DLD1 (cell line): ENCODE measurements around the gene GLI3.

Source experiments
- in situ Hi-C: cut with HindIII; loops from 2 replicates; pipeline ENCODE4 v1.10.0; 2017; ENCODE audit warnings: low sequenced_read_pairs

Gene GLI3

DNA sequence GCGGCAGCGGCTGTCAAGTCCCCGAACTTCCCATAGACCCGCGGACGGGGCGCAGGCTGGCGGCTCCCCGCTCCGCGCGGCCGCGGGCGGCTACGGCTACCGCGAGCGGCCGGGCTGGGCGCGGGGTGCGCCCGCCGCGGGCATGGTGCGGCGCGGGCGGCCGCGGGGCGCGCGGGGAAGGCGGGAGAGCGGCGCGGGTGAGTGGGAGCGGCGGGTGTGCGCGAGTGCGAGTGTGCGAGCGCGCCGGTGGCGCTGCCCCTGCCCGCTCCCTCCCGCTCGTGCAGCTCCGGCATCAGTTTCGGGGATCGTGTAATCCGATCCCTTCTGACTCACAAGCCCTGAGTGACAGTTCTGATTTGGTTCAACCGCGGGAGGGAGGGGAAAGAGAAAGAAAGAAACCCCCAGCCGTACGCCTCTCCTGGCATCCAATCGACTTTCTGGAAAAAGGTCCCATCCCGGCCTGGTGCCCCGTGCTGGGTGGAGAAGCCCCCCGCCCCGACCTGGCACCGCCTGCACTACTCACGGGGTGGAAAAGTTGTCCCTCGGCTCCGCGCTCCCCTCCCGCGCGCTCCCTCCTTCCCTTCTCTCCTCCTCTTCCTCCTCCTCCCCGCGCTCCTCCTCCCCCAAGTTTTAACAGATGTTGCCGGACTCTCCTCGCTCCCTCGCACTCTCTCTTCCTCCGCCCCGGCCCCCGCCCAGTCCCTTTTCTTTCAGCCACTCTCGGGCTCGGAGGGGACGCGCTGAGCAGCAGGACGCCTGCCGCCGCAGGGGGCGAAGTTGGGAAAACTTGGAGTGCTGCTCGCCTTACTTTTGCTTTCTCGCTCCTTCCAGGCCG lies at the start of gene GLI3:
TSS of gene GLI3 (minus strand) at position 234 of the 835 bp plus-strand sequence. CDS start 13,956 bp downstream, outside the sequence.
- in situ Hi-C loops = no loop called here

DNA sequence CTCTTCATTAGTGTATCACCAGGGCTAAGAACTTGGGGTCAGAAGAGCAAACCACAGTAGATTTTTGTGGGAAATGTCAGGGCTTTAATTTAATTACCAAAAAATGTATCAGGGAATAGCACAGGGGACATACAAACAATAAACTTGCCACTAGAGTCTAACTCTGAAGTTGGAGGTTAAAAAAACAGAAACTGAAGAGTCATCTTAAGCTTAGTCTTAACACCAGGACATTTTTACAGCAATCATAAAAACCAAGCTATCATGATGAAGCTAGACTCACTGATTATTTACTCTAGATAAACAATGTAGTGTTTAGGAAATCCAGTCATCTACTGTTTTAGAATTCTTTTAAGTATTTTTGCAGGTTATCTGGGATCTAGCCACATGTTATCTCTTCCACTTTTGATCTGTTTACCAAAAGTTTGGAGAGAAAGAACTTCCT lies 48.4 kb upstream of the GLI3 start:
- in situ Hi-C loops = no loop called here

DNA sequence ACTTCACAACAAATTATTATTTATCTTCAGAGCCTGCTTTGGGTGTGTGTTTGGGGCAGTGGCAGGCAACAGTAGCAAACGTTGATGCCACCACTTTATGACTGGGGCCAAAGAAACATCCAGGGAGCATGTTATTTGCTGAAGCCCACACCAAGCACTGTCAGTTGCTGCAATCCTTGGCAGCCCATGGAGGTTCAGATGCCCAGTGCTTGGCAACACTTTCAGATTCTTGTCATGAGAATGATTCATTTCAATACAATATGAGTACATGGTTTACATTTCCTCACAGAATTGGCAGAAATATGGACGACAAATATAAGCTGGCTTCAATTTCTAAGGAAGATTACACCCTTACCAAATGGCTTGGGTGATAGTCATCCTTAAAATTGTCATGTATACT lies 46.5 kb upstream of the GLI3 start:
- in situ Hi-C loops = no loop called here

DNA sequence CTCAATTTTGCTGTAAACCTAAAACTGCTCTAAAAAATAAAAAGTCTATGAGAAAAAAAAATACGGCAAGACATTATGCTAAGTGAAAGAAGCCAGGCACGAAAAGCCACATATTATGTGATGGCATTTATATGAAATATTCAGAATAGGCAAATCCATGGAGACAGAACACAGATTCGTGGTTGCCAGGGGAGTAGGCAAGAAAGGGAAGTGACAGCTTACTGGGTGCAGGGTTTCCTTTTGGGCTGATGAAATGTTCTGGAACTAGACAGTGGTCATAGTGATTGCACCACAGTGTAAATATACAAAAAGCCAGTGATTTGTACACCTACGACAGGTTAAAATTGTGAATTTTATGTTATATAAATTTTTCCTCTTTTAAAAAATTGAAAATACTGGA lies 41.3 kb upstream of the GLI3 start:
- in situ Hi-C loops = no loop called here

DNA sequence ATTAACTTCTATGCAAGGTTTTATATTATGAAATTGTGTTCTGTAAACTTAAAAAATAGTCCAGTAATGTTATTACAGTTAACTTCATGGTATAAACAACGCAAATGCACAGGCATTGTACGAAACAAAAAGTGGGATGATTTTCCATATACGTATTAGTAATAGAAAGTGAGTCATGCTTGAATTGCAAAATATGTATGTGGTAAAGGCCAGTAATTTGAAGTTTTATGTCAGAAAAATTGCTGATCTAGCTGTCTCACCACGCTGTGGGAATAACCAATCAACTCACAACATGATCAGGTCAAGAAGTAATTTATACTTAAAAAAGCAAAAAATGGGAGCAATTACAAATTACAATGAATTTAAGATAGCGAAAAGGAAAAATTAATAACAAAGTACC lies 37.0 kb upstream of the GLI3 start:
- in situ Hi-C loops = no loop called here

DNA sequence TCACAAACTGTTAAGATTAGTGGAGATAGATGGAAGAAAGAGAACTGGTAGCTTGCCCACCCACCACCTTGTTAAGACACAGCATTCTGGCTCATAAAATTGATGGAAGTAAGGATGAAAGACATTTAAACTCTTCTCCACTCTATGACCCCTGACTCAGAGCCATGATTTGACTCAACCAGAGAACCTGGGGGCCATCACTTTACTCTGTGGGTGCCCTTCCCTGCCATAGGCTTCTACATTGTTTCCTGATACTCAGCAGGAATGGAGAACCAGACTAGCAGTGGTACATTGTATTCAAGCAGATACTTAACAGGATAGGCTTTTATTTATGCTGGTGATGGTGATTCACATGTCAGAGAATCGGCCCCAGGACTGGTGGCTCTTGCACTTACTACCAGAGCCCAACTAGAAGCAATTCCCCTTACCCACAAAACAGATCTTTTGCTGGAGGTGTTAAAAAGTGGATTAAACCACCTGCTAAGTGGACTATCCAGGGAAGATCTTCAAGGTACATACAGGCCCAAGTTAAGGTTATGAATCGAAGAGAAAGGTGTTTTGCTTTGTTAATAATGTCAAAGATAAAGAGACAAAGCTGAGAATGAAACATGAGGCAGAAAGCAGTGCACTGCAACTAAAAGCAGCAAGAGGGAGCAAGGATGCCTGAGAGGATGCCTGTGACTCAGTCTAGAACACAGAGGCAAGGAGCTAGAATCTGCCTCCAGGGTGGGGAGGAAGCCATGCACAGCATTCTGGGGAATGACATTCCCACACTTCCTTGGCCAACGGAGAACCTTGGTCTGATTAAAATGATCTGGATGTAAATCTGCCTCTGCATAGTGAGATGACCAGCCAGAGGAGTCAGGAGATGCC lies 36.0 kb upstream of the GLI3 start:
- in situ Hi-C loops = no loop called here

DNA sequence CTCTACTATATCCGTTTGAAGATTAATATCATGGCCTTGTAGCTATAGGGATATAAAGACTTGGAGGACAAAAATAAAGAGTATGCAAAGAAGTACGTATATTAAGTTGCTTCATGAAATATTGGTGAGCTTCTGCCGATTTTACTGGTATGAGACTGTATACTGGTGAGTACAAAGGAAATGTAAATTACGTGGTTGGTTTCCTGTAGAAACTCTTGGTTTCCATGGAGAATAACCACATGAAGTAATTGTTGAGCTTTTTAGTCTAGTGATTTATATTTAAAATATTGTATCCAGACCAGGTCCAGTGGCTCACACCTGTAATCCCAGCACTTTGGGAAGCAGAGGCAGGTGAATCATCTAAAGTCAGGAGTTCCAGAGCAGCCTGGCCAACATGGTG lies 32.2 kb upstream of the GLI3 start:
- in situ Hi-C loops = no loop called here

DNA sequence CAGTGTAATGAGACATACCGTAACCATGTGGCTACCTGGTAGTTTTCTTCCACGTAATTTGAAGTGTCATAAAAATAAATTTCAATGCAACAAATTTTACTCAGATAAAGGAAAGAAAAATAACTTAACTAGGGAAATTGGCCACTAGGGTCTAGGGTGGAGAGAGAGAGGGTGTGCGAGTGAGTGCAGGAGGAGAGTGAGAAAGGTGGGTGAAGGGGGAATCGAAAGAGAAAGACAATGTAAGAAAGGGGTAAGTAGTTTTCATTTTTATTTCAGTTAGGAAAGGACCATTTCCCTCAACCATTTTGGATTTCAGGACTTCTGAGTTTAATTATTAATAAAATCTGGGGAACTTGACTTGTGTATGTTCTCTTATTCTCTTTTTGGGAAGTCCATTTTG lies 27.7 kb upstream of the GLI3 start:
- in situ Hi-C loops = no loop called here

DNA sequence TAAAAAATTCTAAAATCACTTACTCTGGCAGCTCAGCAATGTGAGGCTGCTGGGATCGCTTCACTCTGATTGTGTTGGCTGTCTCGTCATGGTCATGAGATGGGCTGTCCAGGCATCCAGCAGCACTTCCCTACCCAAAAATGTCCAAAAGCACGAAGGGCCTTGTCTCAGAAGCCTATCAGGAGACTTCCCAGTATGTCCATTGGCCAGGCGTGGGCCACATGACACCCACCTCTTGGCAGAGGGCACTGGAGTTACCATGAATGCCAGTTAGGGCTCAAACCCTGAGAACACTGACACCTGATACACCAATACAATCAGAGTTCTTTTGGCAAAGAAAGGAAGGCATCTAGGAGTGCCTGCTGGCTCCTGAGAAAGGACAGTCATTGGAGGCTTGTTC lies 27.0 kb upstream of the GLI3 start:
- in situ Hi-C loops = no loop called here

DNA sequence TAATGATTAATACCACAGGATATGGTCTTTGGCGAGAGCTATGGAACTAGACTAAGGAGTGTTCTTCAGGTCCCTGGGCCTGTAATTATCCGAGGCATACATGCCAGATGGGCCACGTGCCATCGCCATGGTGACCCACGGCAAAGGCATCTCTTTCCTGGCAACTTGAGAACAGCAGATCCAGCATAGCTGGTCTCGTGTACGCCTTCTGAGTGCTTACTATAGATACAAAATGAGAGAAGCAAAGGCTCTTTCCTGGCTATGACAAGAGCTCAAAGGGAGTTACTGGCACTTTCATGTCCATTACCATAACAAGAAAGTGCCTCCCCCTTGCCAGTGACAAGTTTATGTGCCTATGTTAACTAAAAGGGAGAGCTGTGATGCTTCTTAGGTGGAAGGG lies 26.0 kb upstream of the GLI3 start:
- in situ Hi-C loops = no loop called here

DNA sequence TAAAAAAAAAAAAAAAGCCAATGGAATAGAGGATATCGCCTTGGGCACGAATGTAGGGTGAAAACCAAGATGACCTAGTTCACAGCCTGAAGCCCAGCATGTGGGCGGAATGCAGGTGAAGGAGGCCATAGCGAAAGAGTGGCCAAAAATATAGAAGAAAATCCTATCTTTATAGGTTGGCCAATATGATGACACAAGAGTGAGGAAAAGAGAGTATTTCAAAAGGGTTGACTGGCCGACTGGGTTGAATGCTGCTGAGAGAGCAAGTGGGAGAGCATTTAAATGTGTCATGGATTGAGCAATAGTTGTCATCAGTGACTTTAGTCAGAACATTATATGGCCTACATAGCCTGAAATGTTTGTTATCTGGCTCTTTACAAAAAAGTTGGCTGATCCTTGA lies 17.2 kb upstream of the GLI3 start:
- in situ Hi-C loops = no loop called here

DNA sequence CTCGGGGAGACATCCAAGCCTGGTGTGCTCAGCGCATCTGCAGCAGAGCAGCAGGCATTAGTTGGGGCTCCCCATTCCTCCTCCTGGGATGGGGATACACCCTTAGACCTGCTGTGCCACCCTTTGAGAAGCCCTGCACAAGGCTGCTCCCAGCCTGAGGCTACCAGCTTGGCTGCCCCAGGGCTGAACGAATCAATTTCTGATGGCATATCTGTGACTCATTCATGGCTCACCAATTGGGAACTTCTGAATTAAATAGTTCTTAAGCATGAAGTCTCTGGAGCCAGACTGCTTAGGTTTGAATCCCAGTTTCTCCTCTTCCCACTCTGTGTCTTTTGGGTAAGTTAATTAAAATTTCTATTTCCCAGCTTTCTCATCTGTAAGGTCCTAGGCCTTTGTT lies 16.3 kb upstream of the GLI3 start:
- in situ Hi-C loops = no loop called here

DNA sequence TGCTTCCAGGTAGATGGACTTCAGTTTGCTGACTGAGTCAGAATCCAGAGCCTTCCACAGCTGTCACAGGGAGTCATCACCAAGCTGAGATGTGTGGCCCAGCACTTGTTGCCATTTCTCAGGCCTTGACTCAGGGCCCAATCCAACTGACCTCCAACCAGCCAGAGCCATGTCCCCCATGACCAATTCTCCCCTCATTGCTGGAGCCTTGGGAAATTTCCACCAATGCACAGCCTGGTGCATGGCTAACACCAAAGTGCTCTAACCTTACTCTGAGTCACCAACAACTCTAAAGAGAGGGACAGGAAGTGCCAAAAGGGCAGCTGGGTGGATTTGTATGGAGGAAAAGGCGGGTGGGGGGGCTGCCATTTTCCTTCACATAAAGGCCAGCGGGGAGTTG lies 13.4 kb upstream of the GLI3 start:
- in situ Hi-C loops = no loop called here

DNA sequence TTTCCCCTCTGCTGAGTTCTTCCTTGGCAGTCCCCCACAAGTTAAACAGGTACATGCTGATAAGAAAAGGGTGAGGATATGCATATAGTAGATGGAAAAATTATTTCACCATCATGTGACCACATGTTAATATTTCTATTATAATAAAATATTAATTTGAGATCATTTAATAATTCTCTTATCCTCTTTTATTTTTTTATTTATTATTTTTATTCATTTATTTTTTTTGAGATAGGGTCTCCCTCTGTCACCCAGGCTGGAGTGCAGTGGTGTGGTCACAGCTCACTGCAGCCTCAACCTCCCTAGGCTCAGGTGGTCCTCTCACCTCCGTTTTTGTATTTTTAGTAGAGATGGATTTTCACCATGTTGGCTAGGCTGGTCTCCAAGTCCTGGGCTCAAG lies 11.6 kb upstream of the GLI3 start:
- in situ Hi-C loops = no loop called here

DNA sequence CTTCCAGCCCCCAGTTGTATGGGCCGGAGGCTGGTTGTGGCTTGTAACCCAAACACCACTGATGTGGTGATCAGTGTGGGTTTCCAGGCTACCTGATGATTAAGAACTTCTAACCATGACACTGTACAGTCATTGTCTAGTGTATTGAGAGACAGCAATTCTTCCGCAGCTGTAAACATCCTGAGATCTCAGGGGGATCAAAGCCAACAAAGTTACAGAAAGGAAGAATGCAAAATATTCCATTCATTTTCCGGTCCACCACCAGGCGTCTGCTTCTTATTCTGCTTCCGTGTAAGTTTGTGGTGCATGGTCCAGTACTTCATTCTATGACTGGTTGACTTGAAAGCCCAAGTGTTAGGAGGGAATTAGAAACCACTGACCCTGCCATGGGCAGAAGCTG lies 10.3 kb upstream of the GLI3 start:
- in situ Hi-C loops = no loop called here

DNA sequence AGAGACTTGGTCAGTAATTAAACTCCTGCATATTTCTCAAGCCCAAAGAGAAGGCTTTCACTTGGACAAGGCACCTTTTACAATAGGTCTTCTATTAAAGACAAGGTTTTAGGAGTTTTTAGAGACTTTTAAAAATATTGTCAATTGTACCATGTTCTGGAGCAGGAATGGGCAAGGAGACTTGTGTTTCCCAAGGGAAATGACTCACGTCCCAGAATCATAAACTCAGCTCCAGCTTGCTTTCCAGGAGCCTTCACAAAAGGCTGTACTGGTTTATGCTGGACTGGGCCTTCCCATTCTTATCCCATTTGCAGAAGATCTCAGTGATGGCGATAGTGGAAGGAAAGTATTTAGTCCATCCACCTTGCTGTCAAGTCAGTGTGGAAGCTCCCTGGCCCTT lies 7.8 kb upstream of the GLI3 start:
- in situ Hi-C loops = no loop called here

DNA sequence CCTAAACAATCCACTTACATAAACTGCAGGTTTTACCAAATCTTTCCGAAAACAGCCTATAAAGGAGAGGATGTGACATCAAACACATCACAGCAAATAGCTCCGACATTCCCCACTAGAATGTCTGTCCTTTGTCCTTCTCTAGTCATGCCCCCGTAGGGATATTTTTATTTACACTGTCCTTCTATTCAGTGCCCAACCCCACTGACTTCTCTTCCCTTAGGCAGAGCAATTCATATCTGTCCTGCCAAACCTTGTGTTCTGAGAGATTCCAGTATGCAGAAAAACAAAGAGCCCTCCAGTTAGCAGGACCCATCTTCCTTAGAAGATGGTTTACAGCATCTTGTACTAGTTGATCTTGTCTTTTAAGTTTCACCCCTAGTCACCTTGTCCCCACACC lies 5.4 kb upstream of the GLI3 start:
- in situ Hi-C loops = no loop called here

DNA sequence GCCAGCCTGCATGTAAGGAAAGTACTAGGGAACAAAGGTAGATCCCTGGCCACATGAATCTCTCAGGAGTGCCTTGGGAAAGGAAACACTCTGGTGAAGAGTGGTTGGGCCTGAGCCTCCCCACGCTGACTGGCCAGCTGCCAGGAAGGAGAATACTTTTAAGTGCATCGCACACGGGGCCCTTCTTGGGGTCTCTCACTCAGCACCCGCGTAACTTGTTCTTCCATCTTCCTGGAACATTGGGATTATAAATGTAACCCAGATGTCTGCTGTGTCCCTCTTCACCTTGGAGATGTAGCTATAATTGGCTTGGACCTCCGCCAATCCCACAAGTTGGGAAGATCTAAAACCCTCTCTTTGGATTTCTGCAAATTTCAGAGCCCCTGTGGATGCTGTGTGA lies 4.4 kb upstream of the GLI3 start:
- in situ Hi-C loops = no loop called here

DNA sequence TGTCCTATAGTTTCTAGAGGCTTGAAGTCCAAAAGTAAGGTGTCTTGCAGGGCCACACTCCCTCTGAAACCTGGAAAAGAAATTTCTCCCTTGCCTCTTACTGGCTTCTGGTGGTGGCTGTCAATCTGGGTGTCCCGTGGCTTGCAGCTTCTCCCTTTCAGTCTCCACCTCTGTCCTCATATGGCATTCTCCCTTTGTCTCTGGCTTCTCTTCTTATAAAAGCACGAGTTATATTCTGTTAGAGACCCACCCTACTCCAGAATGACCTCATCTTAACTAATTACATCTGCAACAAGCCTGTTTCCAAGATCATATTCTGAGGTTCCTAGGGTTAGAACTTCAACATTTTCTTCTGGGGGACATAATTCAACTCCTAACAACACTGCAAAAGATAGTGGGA lies 3.4 kb upstream of the GLI3 start:
- in situ Hi-C loops = no loop called here

DNA sequence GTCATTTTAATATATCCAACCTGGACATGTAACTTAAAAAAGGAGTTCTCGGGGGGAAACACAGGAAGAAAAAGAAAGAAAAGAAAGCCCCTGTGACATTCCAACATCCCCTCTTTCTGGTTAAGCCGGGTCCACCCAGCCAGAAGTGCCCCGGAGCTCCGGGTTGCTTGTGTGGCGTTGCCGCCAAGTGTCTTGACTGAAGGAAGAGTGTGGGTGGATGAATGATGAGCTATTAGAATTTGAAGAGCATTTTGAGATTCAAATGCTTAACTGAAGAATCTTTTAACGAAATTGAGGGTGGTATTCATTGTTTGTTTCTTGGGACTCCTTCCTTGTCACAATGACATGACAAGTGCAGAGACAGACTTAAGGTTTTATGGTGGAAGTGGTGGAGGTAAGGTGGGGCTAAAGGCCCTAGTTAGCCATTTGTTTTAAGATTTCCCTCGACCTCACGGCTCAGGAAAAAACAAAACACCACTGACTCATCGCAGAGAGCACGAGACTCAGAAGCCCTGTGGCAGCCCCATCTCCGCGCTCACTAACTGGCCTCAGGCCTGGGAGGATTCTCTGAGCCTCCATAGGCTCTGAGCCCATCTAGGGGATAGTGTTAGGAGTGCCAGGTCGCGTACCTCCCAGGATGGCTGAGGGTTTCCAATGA lies 1.8 kb upstream of the GLI3 start:
- in situ Hi-C loops = no loop called here

DNA sequence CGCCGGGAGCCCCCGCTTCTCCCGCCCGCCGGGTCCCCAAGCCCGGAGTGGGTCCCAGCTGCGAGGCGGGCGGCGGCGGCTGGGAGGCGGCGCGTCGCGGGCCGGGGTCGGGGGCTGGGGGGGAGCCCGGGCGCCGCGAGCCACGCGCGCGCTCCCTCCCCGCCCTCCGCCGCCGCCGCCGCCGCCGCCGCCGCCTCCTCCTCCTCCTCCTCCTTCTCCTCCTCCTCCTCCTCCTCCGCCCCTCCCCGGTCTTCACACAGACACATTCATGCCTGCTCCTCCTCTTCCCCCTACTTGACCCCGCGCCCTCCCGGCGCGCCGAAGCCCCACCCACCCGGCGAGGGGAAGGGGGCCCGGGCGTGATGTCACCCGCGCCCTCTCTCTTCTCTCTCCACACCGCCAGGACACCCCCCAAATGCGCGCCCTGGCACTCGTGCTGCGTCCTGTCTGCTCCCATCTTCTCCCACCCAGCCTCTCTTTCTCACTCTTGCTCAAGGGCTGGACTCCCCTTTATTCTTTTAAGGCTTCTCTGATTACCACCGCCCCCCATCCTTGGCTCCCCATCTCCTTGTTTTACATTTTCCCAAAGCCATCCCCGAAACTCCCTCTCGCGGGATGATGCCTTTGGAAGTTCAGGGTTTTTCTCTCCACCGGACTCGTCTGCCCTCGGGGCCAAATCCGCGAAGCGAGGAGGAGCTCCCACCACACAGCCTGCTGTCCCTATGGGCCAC lies 967 bp upstream of the GLI3 start:
- in situ Hi-C loops = no loop called here
